Stimulated activated CD4-positive, alpha-beta T cell treated with anti-CD3 and anti-CD28 coated beads, Interleukin-15, amount 100 ng/mL, for 1 hour (primary cell): ENCODE measurements around the gene DLG3.
A peak's percentile ranks its signal among the peaks of the same experiment; 100 is the strongest.

Source experiments
- DNase-seq, 2 donors: peaks; one replicate each; pipeline ENCODE4 v3.0.0-alpha.2; 2020; ENCODE audit warnings: low read depth in 1 of 2, low spot score in 1 of 2

The DLG3 gene

GRCh38 chrX:70437011-70437410 is 7.6 kb upstream of the DLG3 start:
- DNase-seq: no peak

- DNase-seq: no peak
Measured at GRCh38 chrX:70437921-70438665, 6.5 kb upstream of the DLG3 start.

- no peak for DNase-seq
Measured at GRCh38 chrX:70439016-70439415, 5.6 kb upstream of the DLG3 start.

GRCh38 chrX:70442224-70442623 is 2.4 kb upstream of the DLG3 start:
- DNase-seq: no peak

- no peak for DNase-seq
Measured at GRCh38 chrX:70444946-70445656, 466 bp downstream of the DLG3 start.

GRCh38 chrX:70445951-70446350 is 1.3 kb downstream of the DLG3 start:
- no peak for DNase-seq

GRCh38 chrX:70446380-70447350 is 2.0 kb downstream of the DLG3 start:
- no peak for DNase-seq

- no peak for DNase-seq
Measured at GRCh38 chrX:70449457-70449966, 4.9 kb downstream of the DLG3 start.

- no peak for DNase-seq
Measured at GRCh38 chrX:70452143-70452733, 7.6 kb downstream of the DLG3 start.

- no peak for DNase-seq
Measured at GRCh38 chrX:70453024-70453618, 8.5 kb downstream of the DLG3 start.

GRCh38 chrX:70454441-70455365 is 10.1 kb downstream of the DLG3 start:
- DNase-seq: peak; percentile 37 to 40

- no peak for DNase-seq
Measured at GRCh38 chrX:70455366-70456202, 10.9 kb downstream of the DLG3 start.

- no peak for DNase-seq
Measured at GRCh38 chrX:70456256-70456655, 11.6 kb downstream of the DLG3 start.

- DNase-seq: no peak
Measured at GRCh38 chrX:70461026-70461425, 16.4 kb downstream of the DLG3 start.

- no peak for DNase-seq
Measured at GRCh38 chrX:70464051-70464450, 19.4 kb downstream of the DLG3 start.

GRCh38 chrX:70466968-70467367 is 22.3 kb downstream of the DLG3 start:
- DNase-seq: no peak

- DNase-seq: no peak
Measured at GRCh38 chrX:70468709-70469108, 24.1 kb downstream of the DLG3 start.

GRCh38 chrX:70470850-70471289 is 26.2 kb downstream of the DLG3 start:
- no peak for DNase-seq
